Fibroblast of pulmonary artery (primary cell): ENCODE results near the gene RBM47.
"Not testable (repeated sequence)": the region's sequence is repeated elsewhere in the genome, so short reads cannot be mapped to it uniquely, and the experiment has no call there.

Experiments
- DNase-seq: peaks from one replicate; pipeline ENCODE4 v3.0.0-alpha.2; 2010; ENCODE audit warnings: low read depth
- H3K4me3 ChIP-seq: replicated peaks from 2 replicates; pipeline ENCODE4 v1.5.1; 2011; ENCODE audit warnings: low read depth, mild to moderate bottlenecking, control low read depth, low read length, moderate library complexity
- TF ChIP-seq, protein P1 (sequence below): IDR thresholded peaks from 2 replicates; pipeline ENCODE4 v1.5.1; 2011; ENCODE audit warnings: mild to moderate bottlenecking, control low read depth, low read length, inconsistent platforms; ENCODE audit errors: missing control alignments

Gene RBM47

DNA sequence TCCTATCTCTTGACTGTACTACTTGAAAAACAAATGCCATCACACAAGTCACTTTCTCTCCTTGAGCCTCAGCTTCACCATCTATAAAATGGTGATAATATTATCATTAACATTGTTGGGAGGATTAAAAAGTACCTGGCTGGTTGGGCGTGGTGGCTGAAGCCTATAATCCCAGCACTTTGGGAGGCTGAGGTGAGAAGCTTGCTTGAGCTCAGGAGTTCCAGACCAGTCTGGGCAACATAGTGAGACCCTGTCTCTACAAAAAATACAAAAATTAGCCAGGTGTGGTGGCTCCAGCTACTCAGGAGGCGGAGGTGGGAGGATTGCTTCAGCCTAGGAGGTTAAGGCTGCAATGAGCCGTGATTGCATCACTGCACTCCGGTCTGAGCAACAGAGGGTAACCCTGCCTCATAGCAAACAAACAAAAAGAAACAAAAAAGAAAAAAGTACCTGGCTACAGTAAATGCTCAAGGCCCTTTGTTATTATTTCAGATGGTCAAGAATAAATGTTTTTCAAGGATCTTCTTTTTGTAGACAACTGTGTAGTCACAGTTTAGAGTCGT, 174.2 kb downstream of the RBM47 start:
- TF ChIP-seq, protein P1, sequence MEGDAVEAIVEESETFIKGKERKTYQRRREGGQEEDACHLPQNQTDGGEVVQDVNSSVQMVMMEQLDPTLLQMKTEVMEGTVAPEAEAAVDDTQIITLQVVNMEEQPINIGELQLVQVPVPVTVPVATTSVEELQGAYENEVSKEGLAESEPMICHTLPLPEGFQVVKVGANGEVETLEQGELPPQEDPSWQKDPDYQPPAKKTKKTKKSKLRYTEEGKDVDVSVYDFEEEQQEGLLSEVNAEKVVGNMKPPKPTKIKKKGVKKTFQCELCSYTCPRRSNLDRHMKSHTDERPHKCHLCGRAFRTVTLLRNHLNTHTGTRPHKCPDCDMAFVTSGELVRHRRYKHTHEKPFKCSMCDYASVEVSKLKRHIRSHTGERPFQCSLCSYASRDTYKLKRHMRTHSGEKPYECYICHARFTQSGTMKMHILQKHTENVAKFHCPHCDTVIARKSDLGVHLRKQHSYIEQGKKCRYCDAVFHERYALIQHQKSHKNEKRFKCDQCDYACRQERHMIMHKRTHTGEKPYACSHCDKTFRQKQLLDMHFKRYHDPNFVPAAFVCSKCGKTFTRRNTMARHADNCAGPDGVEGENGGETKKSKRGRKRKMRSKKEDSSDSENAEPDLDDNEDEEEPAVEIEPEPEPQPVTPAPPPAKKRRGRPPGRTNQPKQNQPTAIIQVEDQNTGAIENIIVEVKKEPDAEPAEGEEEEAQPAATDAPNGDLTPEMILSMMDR: no peak
- H3K4me3 ChIP-seq: no peak overlapping the region
- peak; percentile 33 for DNase-seq

GRCh38 chr4:40454816-40455215, 174.8 kb downstream of the RBM47 start:
- no peak overlapping the region for H3K4me3 ChIP-seq
- TF ChIP-seq, protein P1: no peak
- DNase-seq: peak; percentile 6

DNA sequence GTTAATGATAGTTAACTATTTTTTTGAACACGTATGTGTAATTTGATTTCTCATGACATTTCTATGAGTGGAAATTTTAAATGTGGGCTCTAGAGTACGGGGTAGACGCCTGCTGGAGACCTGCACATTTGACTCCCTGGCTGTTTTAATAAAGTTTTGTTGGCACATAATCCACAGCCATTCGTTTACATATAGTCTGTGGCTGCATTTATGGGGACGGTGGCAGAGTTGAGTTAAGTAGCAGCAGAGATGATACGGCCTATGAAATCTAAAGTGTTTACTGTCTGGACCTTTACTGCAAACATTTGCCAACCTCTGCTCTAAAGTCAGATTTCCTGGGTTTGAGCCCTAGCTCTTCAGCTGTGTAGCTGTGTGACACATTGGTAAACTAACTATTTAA, 175.8 kb downstream of the RBM47 start:
- TF ChIP-seq, protein P1: no peak
- no peak for DNase-seq
- H3K4me3 ChIP-seq: no peak overlapping the region

- TF ChIP-seq, protein P1: no peak
- DNase-seq: no peak
- H3K4me3 ChIP-seq: no peak overlapping the region
Observed at GRCh38 chr4:40448875-40449274, 180.8 kb downstream of the RBM47 start.

- TF ChIP-seq, protein P1: no peak
- DNase-seq: no peak
- no peak overlapping the region for H3K4me3 ChIP-seq
Observed at GRCh38 chr4:40446839-40447238, 182.8 kb downstream of the RBM47 start.

- H3K4me3 ChIP-seq, DNase-seq: not testable (repeated sequence)
Observed at GRCh38 chr4:40446261-40446750, 183.4 kb downstream of the RBM47 start.

DNA sequence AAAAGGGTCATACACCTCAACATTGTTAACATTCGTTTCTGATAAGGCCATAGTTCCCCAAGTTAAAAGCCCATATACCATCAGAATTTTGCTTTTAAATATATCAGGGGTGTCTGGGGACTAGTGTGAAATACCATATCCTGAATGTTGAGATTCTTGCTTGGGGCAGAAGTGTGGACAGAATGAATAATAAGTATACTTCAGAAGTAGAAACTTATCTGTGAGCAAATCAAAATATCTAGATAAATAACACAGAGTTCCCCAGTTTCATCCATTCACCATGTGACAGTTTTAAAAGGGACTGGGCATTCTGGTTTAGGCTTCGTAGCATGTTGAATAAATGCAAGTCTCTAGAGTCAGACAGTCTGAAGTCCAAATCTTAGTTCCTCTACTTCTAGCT, 184.0 kb downstream of the RBM47 start:
- no peak for DNase-seq
- H3K4me3 ChIP-seq: no peak overlapping the region
- TF ChIP-seq, protein P1: no peak

GRCh38 chr4:40441430-40441829, 188.2 kb downstream of the RBM47 start:
- no peak for DNase-seq
- TF ChIP-seq, protein P1: no peak
- H3K4me3 ChIP-seq: no peak overlapping the region
